OCI-LY7 (cell line): Measurements from ENCODE around the gene RBL1. TPM values are rescaled to one million over a fixed set of nuclear protein-coding genes. Genes with fewer than 3 reads are reported as not detected.

Source experiments
- BruUV-seq: library from RNA; stranded (reverse); fragments of 400-500 nt; replicated peaks from 2 replicates; lab custom pipeline; 2021; lab: Mats Ljungman, UMichigan
- CTCF ChIA-PET: fragments of 300-600 bp; sonication (Branson Sonifier 250); formaldehyde crosslinking; loops from one replicate; lab custom pipeline; 2022; ENCODE audit warnings: antibody characterized with exemption; ENCODE audit not compliant: unreplicated experiment; lab: Charles Lee
- POLR2A ChIA-PET: fragments of 300-600 bp; sonication (Branson Sonifier 250); formaldehyde crosslinking; loops from one replicate; lab custom pipeline; 2022; ENCODE audit warnings: antibody characterized with exemption; lab: Charles Lee
- DNase-seq: peaks from one replicate; pipeline ENCODE4 v3.0.0-alpha.2; 2015; ENCODE audit warnings: low spot score
- H2AFZ ChIP-seq: fragments of 200-600 bp; sonication (generic), shearing (Covaris generic); 2 replicates; pipeline ENCODE4 v1.6.1; 2014; ENCODE audit warnings: mild to moderate bottlenecking, antibody characterized with exemption, low read length, moderate library complexity
- H3K27ac ChIP-seq: fragments of 200-600 bp; sonication (generic); 2 replicates; pipeline ENCODE4 v1.5.1; 2014; ENCODE audit warnings: mixed run types, low read depth, mild to moderate bottlenecking, moderate library complexity, low read length, inconsistent platforms; ENCODE audit not compliant: poor library complexity, severe bottlenecking
- H3K36me3 ChIP-seq: fragments of 200-600 bp; sonication (generic); 2 replicates; pipeline ENCODE4 v1.6.1; 2014; ENCODE audit warnings: mild to moderate bottlenecking, antibody characterized with exemption, low read length, moderate library complexity, mixed read lengths; ENCODE audit not compliant: insufficient read depth
- H3K4me1 ChIP-seq: fragments of 200-600 bp; sonication (generic); 2 replicates; pipeline ENCODE4 v1.5.1; 2014; ENCODE audit warnings: mild to moderate bottlenecking, low read length; ENCODE audit not compliant: insufficient read depth, poor library complexity, severe bottlenecking
- H3K4me2 ChIP-seq: fragments of 200-600 bp; sonication (generic); 2 replicates; pipeline ENCODE4 v1.6.1; 2014; ENCODE audit warnings: mild to moderate bottlenecking, low read length
- H3K4me3 ChIP-seq: fragments of 200-600 bp; sonication (generic); 2 replicates; pipeline ENCODE4 v1.5.1; 2014; ENCODE audit warnings: mild to moderate bottlenecking, low read depth, low read length; ENCODE audit not compliant: poor library complexity, severe bottlenecking
- H3K79me2 ChIP-seq: fragments of 200-600 bp; sonication (generic); 2 replicates; pipeline ENCODE4 v1.6.1; 2016; ENCODE audit warnings: low read depth, mild to moderate bottlenecking, low read length, moderate library complexity, mixed read lengths; ENCODE audit not compliant: insufficient read depth
- H3K9me2 ChIP-seq: fragments of 200-600 bp; sonication (generic); 2 replicates; pipeline ENCODE4 v1.6.1; 2016; ENCODE audit warnings: mild to moderate bottlenecking, low read length, mixed read lengths; ENCODE audit not compliant: insufficient read depth
- H3K9me3 ChIP-seq: fragments of 200-600 bp; sonication (generic); 2 replicates; pipeline ENCODE4 v1.6.1; 2014; ENCODE audit warnings: mild to moderate bottlenecking, mixed run types, low read length, mixed read lengths
- H4K20me1 ChIP-seq: fragments of 200-600 bp; sonication (generic); 2 replicates; pipeline ENCODE4 v1.6.1; 2014; ENCODE audit warnings: mild to moderate bottlenecking, antibody characterized with exemption, low read length, moderate library complexity, mixed read lengths; ENCODE audit not compliant: insufficient read depth
- EZH2phosphoT487 ChIP-seq: fragments of 200-600 bp; sonication (generic); IDR thresholded peaks from 2 replicates; pipeline ENCODE4 v1.6.1; 2018; ENCODE audit warnings: low read depth, borderline replicate concordance, mild to moderate bottlenecking, mixed run types, antibody characterized with exemption, low read length, moderate library complexity, mixed read lengths
- intact Hi-C: fragments of 100-400 bp; cut with micrococcal nuclease; formaldehyde crosslinking; loops from one replicate; pipeline ENCODE4 v1.10.0; 2022; ENCODE audit not compliant: unreplicated experiment
- total RNA-seq, 2 experiments: library from RNA; depleted of rRNA in 1 of 2; stranded (reverse); fragments of >200 nt in 1 of 2; shearing (Covaris generic) in 1 of 2; gene quantifications; 2 replicates each; pipeline ENCODE4 v1.2.3, GENCODE V29; 2014 to 2022
- TF ChIP-seq, protein P1 (sequence below): fragments of 200-600 bp; sonication (generic); conservative IDR thresholded peaks from 2 replicates; pipeline ENCODE4 v1.5.1; 2014; ENCODE audit warnings: mild to moderate bottlenecking, antibody characterized with exemption, low read length, moderate library complexity, mixed read lengths

RBL1 gene
- total RNA-seq, 2 experiments from 2014 or later: 41.5 to 63.0 TPM

DNA sequence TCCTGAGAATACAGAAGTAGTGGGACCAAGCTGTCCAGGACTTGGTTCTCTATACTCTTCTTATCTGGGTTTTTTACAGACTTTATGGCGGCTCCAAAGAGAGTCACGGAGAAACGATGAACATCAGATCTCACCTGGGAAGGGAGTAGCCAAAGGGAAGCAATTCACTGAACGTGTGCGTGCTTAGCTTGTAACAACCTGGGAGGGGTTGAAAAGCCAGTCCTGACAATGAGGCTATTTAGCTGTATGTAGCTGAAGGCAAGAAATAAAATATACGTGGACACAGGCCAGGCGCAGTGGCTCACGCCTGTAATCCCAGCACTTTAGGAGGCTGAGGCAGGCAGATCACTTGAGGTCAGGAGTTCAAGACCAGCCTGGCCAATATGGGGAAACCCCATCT is 18.2 kb upstream of the RBL1 start:
- Histone ChIP-seq H3K36me3 (no peaks in the 10 kb centered on the region), H3K4me1 (no peaks in the 10 kb centered on the region), H4K20me1 (no peaks in the 10 kb centered on the region), H3K79me2 (no peaks in the 10 kb centered on the region), H3K27ac (no peak overlapping the region), H2AFZ (no peak overlapping the region), H3K9me2 (no peaks in the 10 kb centered on the region), H3K4me2 (no peak overlapping the region), H3K9me3 (no peaks in the 10 kb centered on the region), H3K4me3 (no peak overlapping the region)
- POLR2A ChIA-PET: interaction anchor here (1.0 kb wide), 1 partner anchor 18 kb away, joined by 3 read pairs; no protein-coding TSS in a partner anchor
- BruUV-seq: no TSS peak
- TF ChIP-seq EZH2phosphoT487: no peak
- TF ChIP-seq, protein P1, sequence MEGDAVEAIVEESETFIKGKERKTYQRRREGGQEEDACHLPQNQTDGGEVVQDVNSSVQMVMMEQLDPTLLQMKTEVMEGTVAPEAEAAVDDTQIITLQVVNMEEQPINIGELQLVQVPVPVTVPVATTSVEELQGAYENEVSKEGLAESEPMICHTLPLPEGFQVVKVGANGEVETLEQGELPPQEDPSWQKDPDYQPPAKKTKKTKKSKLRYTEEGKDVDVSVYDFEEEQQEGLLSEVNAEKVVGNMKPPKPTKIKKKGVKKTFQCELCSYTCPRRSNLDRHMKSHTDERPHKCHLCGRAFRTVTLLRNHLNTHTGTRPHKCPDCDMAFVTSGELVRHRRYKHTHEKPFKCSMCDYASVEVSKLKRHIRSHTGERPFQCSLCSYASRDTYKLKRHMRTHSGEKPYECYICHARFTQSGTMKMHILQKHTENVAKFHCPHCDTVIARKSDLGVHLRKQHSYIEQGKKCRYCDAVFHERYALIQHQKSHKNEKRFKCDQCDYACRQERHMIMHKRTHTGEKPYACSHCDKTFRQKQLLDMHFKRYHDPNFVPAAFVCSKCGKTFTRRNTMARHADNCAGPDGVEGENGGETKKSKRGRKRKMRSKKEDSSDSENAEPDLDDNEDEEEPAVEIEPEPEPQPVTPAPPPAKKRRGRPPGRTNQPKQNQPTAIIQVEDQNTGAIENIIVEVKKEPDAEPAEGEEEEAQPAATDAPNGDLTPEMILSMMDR: no peak
- intact Hi-C loops: no loop called here
- no peak for DNase-seq
- CTCF ChIA-PET: no interaction called here

DNA sequence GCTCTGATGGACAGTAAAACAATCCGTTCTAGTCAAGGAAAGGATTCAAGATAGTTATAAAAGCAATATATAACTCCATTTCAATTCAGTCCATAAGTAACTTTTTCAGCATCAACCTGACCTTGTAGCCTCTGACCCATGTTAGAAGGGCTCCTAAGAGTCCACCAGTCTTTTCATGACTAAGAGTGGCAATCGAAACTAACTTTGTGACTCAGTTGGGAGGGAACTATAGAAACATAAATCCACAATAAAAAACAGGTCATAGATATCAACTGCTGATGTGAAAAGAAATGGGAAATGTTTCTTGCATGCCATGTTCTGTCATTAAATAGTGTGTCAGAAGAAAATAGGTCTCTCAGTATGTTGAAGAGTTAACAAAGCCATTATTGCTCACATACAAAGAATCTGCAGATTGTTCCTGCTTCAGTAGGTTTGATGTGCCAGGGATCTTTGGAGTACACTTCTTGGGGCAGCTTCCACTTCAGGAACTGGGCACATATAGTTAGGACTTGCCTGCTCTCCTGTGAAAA is 16.2 kb upstream of the RBL1 start:
- no peak for TF ChIP-seq EZH2phosphoT487
- TF ChIP-seq, protein P1: no peak
- DNase-seq: no peak
- ChIA-PET POLR2A (no interaction called here), CTCF (no interaction called here)
- Histone ChIP-seq H3K4me3 (no peak overlapping the region), H3K36me3 (no peaks in the 10 kb centered on the region), H3K4me1 (no peaks in the 10 kb centered on the region), H3K9me3 (no peaks in the 10 kb centered on the region), H3K4me2 (no peak overlapping the region), H4K20me1 (no peaks in the 10 kb centered on the region), H3K9me2 (no peaks in the 10 kb centered on the region), H3K79me2 (no peaks in the 10 kb centered on the region), H2AFZ (no peak overlapping the region), H3K27ac (no peak overlapping the region)
- intact Hi-C loops: no loop called here
- no TSS peak for BruUV-seq

DNA sequence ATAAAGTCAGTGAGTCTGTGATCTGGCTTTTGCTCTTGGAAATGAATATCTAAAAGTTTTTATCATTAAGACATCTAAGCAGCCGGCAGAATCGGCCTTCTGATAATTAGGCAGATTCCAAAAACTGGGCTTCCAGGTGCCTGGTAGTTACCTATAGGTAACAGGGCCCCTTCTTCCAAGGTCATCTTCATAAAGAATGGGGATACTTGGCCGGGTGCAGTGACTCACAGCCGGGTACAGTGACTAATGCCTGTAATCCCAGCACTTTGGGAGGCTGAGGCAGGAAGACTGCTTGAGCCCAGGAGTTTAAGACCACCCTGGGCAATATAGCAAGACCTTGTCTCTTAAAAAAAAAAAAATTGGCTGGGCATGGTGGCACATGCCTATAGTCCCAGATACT is 12.9 kb upstream of the RBL1 start:
- ChIA-PET CTCF (interaction anchor here (0.5 kb wide), 1 partner anchor 66 kb away, joined by 3 read pairs; no protein-coding TSS in a partner anchor), POLR2A (interaction anchor here (0.6 kb wide), 1 partner anchor 25 kb away, joined by 3 read pairs; no protein-coding TSS in a partner anchor)
- H3K9me2 ChIP-seq: no peaks in the 10 kb centered on the region
- no peaks in the 10 kb centered on the region for H3K36me3 ChIP-seq
- H3K79me2 ChIP-seq: no peaks in the 10 kb centered on the region
- H3K4me1 ChIP-seq: no peaks in the 10 kb centered on the region
- TF ChIP-seq EZH2phosphoT487: no peak
- TF ChIP-seq, protein P1: no peak
- H3K4me2 ChIP-seq: no peak overlapping the region
- no peak overlapping the region for H3K27ac ChIP-seq
- H3K4me3 ChIP-seq: no peak overlapping the region
- no TSS peak for BruUV-seq
- H2AFZ ChIP-seq: no peak overlapping the region
- H3K9me3 ChIP-seq: no peaks in the 10 kb centered on the region
- DNase-seq: no peak
- H4K20me1 ChIP-seq: no peaks in the 10 kb centered on the region
- intact Hi-C loops: no loop called here
